ENCODE results near the gene BRINP3. TPM values are rescaled to one million over a fixed set of nuclear protein-coding genes. Genes with fewer than 3 reads are reported as not detected.

BRINP3 gene
- total and polyA plus RNA-seq, 9 of the 15 experiments (the other 6 are each of a cell fraction or from before 2014, with no cell fraction given): 0.09 to 0.75 (median 0.19) TPM; not detected in 1

DNA sequence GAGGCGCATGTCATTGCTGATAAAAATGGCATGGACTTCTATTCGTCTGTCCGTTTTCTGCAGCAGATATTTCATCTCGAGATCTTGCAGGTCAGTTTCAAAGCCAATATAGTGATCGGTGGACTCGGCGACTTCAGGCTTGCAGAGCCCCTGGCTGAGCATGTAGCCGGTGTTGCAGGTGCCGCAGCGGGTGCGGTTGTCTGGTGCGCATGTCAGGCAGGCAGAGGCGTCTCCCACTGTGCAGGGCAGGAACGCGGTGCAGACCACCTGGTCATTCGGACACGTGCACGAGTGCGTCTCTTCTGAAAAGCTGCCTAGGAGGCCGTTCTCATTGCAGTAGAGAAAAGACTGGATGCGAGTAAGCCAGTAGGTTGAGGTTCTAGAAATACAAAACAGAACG lies 378.9 kb downstream of the BRINP3 start:
- in situ Hi-C loops (cut with MboI) (no loop called here), intact Hi-C loops (cut with micrococcal nuclease) (no loop called here)
- no peaks in the 10 kb centered on the region for H3K9me3 ChIP-seq (replicated peaks; ENCODE audit: control insufficient read depth, insufficient read depth, low read depth, low read length)
- H3K9me1 ChIP-seq (ENCODE audit: control insufficient read depth, insufficient read depth, low read length): no peaks in the 10 kb centered on the region
- H3K4me2 ChIP-seq (ENCODE audit: insufficient read depth, low read length): no peak overlapping the region
- no peak overlapping the region for H3K27ac ChIP-seq (ENCODE audit: extremely low read depth, low read depth, low read length)
- no peaks in the 10 kb centered on the region for H3K79me2 ChIP-seq (ENCODE audit: control insufficient read depth, insufficient read depth, low read length)
- ATAC-seq: no peak
- no peak overlapping the region for H2AFZ ChIP-seq (ENCODE audit: low read depth, low read length)
- H3K36me3 ChIP-seq (ENCODE audit: control insufficient read depth, insufficient read depth, low read length): no peaks in the 10 kb centered on the region
- WGBS (ENCODE audit: insufficient coverage, low coverage, missing lambda C conversion rate): 3% methylated on average over 21 of the region's 22 CpGs
- no peaks in the 10 kb centered on the region for H3K4me1 ChIP-seq (replicated peaks in 1 of 2; ENCODE audit: control insufficient read depth in 2 of 2, insufficient read depth in 2 of 2, low read length in 2 of 2)
- H3K4me3 ChIP-seq: no peak overlapping the region
- no peak overlapping the region for H3K9ac ChIP-seq (ENCODE audit: insufficient read depth in 1 of 2, low read depth in 2 of 2, low read length in 2 of 2)
- no peak for TF ChIP-seq FIP1L1 (IDR thresholded peaks at IDR 0.05; ENCODE audit: low read depth, low read length, poor library complexity, severe bottlenecking)
- TF ChIP-seq ZNF408 (CRISPR knock-in tag; IDR thresholded peaks at IDR 0.05; ENCODE audit: low read depth): no peak
- no peak for TF ChIP-seq MEF2A (IDR thresholded peaks at IDR 0.05; ENCODE audit: control insufficient read depth, low read depth, low read length)
- no peak for TF ChIP-seq KDM1A (IDR thresholded peaks at IDR 0.05)
- TF ChIP-seq, protein P1, sequence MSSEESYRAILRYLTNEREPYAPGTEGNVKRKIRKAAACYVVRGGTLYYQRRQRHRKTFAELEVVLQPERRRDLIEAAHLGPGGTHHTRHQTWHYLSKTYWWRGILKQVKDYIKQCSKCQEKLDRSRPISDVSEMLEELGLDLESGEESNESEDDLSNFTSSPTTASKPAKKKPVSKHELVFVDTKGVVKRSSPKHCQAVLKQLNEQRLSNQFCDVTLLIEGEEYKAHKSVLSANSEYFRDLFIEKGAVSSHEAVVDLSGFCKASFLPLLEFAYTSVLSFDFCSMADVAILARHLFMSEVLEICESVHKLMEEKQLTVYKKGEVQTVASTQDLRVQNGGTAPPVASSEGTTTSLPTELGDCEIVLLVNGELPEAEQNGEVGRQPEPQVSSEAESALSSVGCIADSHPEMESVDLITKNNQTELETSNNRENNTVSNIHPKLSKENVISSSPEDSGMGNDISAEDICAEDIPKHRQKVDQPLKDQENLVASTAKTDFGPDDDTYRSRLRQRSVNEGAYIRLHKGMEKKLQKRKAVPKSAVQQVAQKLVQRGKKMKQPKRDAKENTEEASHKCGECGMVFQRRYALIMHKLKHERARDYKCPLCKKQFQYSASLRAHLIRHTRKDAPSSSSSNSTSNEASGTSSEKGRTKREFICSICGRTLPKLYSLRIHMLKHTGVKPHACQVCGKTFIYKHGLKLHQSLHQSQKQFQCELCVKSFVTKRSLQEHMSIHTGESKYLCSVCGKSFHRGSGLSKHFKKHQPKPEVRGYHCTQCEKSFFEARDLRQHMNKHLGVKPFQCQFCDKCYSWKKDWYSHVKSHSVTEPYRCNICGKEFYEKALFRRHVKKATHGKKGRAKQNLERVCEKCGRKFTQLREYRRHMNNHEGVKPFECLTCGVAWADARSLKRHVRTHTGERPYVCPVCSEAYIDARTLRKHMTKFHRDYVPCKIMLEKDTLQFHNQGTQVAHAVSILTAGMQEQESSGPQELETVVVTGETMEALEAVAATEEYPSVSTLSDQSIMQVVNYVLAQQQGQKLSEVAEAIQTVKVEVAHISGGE (CRISPR knock-in tag; IDR thresholded peaks at IDR 0.05): no peak
- TF ChIP-seq NCOA2 (IDR thresholded peaks at IDR 0.05; ENCODE audit: partially characterized antibody in 2 of 2): no peak
- no peak for TF ChIP-seq ESRRA (IDR thresholded peaks at IDR 0.05; ENCODE audit: borderline replicate concordance, low read depth)
- TF ChIP-seq RFX5 (IDR thresholded peaks at IDR 0.05; ENCODE audit: low read depth, low read length): no peak
- TF ChIP-seq NUFIP1 (IDR thresholded peaks at IDR 0.05; ENCODE audit: partially characterized antibody): no peak
- no peak for TF ChIP-seq GATAD2B (IDR thresholded peaks at IDR 0.05; ENCODE audit: borderline replicate concordance)
- no peak for TF ChIP-seq RBM14 (IDR thresholded peaks at IDR 0.05; ENCODE audit: borderline replicate concordance, insufficient read depth, low read depth, low read length)
- TF ChIP-seq, protein P2, sequence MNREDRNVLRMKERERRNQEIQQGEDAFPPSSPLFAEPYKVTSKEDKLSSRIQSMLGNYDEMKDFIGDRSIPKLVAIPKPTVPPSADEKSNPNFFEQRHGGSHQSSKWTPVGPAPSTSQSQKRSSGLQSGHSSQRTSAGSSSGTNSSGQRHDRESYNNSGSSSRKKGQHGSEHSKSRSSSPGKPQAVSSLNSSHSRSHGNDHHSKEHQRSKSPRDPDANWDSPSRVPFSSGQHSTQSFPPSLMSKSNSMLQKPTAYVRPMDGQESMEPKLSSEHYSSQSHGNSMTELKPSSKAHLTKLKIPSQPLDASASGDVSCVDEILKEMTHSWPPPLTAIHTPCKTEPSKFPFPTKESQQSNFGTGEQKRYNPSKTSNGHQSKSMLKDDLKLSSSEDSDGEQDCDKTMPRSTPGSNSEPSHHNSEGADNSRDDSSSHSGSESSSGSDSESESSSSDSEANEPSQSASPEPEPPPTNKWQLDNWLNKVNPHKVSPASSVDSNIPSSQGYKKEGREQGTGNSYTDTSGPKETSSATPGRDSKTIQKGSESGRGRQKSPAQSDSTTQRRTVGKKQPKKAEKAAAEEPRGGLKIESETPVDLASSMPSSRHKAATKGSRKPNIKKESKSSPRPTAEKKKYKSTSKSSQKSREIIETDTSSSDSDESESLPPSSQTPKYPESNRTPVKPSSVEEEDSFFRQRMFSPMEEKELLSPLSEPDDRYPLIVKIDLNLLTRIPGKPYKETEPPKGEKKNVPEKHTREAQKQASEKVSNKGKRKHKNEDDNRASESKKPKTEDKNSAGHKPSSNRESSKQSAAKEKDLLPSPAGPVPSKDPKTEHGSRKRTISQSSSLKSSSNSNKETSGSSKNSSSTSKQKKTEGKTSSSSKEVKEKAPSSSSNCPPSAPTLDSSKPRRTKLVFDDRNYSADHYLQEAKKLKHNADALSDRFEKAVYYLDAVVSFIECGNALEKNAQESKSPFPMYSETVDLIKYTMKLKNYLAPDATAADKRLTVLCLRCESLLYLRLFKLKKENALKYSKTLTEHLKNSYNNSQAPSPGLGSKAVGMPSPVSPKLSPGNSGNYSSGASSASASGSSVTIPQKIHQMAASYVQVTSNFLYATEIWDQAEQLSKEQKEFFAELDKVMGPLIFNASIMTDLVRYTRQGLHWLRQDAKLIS (CRISPR knock-in tag; IDR thresholded peaks at IDR 0.05): no peak
- TF ChIP-seq, protein P3, sequence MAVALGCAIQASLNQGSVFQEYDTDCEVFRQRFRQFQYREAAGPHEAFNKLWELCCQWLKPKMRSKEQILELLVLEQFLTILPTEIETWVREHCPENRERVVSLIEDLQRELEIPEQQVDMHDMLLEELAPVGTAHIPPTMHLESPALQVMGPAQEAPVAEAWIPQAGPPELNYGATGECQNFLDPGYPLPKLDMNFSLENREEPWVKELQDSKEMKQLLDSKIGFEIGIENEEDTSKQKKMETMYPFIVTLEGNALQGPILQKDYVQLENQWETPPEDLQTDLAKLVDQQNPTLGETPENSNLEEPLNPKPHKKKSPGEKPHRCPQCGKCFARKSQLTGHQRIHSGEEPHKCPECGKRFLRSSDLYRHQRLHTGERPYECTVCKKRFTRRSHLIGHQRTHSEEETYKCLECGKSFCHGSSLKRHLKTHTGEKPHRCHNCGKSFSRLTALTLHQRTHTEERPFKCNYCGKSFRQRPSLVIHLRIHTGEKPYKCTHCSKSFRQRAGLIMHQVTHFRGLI (CRISPR knock-in tag; IDR thresholded peaks at IDR 0.05): no peak
- BruUV-seq (replicated peaks): no TSS peak
- FAIRE-seq: no peak
- no peak for DNase-seq (ENCODE audit: extremely low read depth in 1 of 4, low spot score in 3 of 4)
- POLR2A ChIA-PET: no interaction called here
- H3K27me3 ChIP-seq (ENCODE audit: control insufficient read depth in 2 of 2, insufficient read depth in 2 of 2, low read length in 2 of 2): no peaks in the 10 kb centered on the region
- CTCF ChIA-PET (ENCODE audit: low intra/inter-chr PET ratio): no interaction called here
- no peaks in the 10 kb centered on the region for H4K20me1 ChIP-seq (replicated peaks; ENCODE audit: control insufficient read depth, insufficient read depth, low read length)
